ENCODE measurements around the gene MBNL3. TPM values are rescaled to one million over a fixed set of nuclear protein-coding genes. Genes with fewer than 3 reads are reported as not detected.

The MBNL3 gene
- polyA plus RNA-seq, 1 of the 3 experiments (the other 2 are of a cell fraction) = 0.21 TPM

DNA sequence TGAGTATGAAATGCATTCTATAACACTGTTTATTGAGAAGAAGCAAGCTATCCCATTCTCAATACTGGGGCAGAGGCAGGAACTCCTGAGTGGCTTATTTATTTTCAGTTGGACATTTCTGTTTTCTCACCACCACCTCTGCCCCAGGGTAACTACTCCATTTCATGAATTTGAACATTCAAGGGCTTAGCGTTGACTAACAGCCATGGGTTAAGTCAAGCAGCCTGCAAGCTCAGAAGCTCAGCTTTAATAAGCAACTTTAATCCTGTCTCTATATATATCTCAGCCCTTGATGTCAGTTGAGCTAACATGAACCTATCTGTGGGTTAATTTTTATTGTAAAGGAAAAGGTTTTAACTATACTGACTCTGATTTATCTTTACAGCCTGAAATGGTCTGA is 93.8 kb downstream of the MBNL3 start:
- Histone ChIP-seq H2AFZ (ENCODE audit: low read depth) (no peak overlapping the region), H3K9me2 (no peaks in the 10 kb centered on the region), H3K4me3 (ENCODE audit: low read depth in 2 of 2, low read length in 1 of 2) (no peak overlapping the region), H3F3A (replicated peaks; ENCODE audit: insufficient read depth) (peaks cover 3% of the 10 kb centered on the region), H3K27ac (ENCODE audit: low read depth in 2 of 2, low read length in 1 of 2) (no peak overlapping the region), H4K20me1 (ENCODE audit: insufficient read depth) (no peaks in the 10 kb centered on the region), H3K9me3 (no peaks in the 10 kb centered on the region), H3K9ac (no peak overlapping the region), H3K27me3 (ENCODE audit: insufficient read depth) (no peaks in the 10 kb centered on the region), H3K79me2 (ENCODE audit: insufficient read depth) (no peaks in the 10 kb centered on the region), H3K36me3 (replicated peaks in 1 of 2; ENCODE audit: control insufficient read depth in 1 of 2, insufficient read depth in 2 of 2, low read length in 1 of 2) (no peaks in the 10 kb centered on the region), H3K4me1 (ENCODE audit: control insufficient read depth in 1 of 2, insufficient read depth in 2 of 2, low read depth in 1 of 2, low read length in 1 of 2) (no peaks in the 10 kb centered on the region; a peak in 1 of 4 replicates), H3K4me2 (no peak overlapping the region)
- ChIA-PET CTCF (no interaction called here), POLR2A (no interaction called here)
- no peak for DNase-seq
- WGBS (ENCODE audit: low lambda C conversion rate) = 27% methylated on average over 1 of the region's 1 CpG
- TF ChIP-seq TCF12 (IDR thresholded peaks at IDR 0.05) (no peak), JUND (IDR thresholded peaks at IDR 0.05) (no peak), POLR2AphosphoS5 (IDR thresholded peaks at IDR 0.05; ENCODE audit: low read depth, low read length) (no peak), IRF3 (IDR thresholded peaks at IDR 0.05; ENCODE audit: low read depth, low read length) (no peak), EZH2phosphoT487 (IDR thresholded peaks at IDR 0.05; ENCODE audit: borderline replicate concordance, low read depth) (no peak), MXI1 (IDR thresholded peaks at IDR 0.05; ENCODE audit: low read depth, low read length) (no peak), TAF1 (IDR thresholded peaks at IDR 0.05; ENCODE audit: borderline replicate concordance, low read depth, low read length) (no peak)

GRCh38 chrX:132394591-132394990 is 94.2 kb downstream of the MBNL3 start:
- ChIA-PET CTCF (no interaction called here), POLR2A (no interaction called here)
- no peak for TF ChIP-seq NFIC (IDR thresholded peaks at IDR 0.05; ENCODE audit: borderline replicate concordance)
- Histone ChIP-seq H3K4me3 (ENCODE audit: low read depth in 2 of 2, low read length in 1 of 2) (no peak overlapping the region), H3K27me3 (ENCODE audit: insufficient read depth) (no peaks in the 10 kb centered on the region), H4K20me1 (ENCODE audit: insufficient read depth) (no peaks in the 10 kb centered on the region), H2AFZ (ENCODE audit: low read depth) (no peak overlapping the region), H3K9me3 (no peaks in the 10 kb centered on the region), H3K9me2 (no peaks in the 10 kb centered on the region), H3F3A (replicated peaks; ENCODE audit: insufficient read depth) (peaks cover 3% of the 10 kb centered on the region), H3K36me3 (replicated peaks in 1 of 2; ENCODE audit: control insufficient read depth in 1 of 2, insufficient read depth in 2 of 2, low read length in 1 of 2) (no peaks in the 10 kb centered on the region), H3K4me2 (no peak overlapping the region), H3K9ac (no peak overlapping the region), H3K79me2 (ENCODE audit: insufficient read depth) (no peaks in the 10 kb centered on the region), H3K4me1 (ENCODE audit: control insufficient read depth in 1 of 2, insufficient read depth in 2 of 2, low read depth in 1 of 2, low read length in 1 of 2) (no peaks in the 10 kb centered on the region; a peak in 1 of 4 replicates), H3K27ac (ENCODE audit: low read depth in 2 of 2, low read length in 1 of 2) (no peak overlapping the region)
- DNase-seq = no peak

DNA sequence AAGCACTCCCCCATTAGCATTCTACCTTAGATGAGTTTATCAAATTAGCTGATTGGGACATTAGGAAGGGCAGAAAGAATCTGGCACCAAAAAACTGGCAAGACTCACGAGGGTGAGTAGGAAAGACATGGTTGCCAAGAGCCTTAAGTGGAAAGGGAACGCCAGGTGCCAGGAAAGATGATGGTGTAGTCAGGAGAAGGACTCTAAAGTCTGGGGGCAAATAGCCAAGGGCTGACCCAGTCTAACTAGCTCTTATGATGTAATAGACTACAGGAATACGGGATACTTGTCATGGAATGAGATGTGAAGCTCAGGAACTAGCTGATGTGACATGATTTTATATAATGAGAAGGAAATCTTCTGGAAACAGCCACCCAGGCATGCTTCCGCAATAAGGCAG is 94.8 kb downstream of the MBNL3 start:
- no peaks in the 10 kb centered on the region; a peak in 1 of 4 replicates for H3K4me1 ChIP-seq (ENCODE audit: control insufficient read depth in 1 of 2, insufficient read depth in 2 of 2, low read depth in 1 of 2, low read length in 1 of 2)
- H3F3A ChIP-seq (replicated peaks; ENCODE audit: insufficient read depth) = peaks cover 3% of the 10 kb centered on the region
- no peak overlapping the region for H3K4me3 ChIP-seq (ENCODE audit: low read depth in 2 of 2, low read length in 1 of 2)
- no peaks in the 10 kb centered on the region for H3K9me2 ChIP-seq
- H2AFZ ChIP-seq (ENCODE audit: low read depth) = no peak overlapping the region
- no peak overlapping the region for H3K4me2 ChIP-seq
- H3K27me3 ChIP-seq (ENCODE audit: insufficient read depth) = no peaks in the 10 kb centered on the region
- H3K9me3 ChIP-seq = no peaks in the 10 kb centered on the region
- no peaks in the 10 kb centered on the region for H4K20me1 ChIP-seq (ENCODE audit: insufficient read depth)
- DNase-seq = no peak
- H3K27ac ChIP-seq (ENCODE audit: low read depth in 2 of 2, low read length in 1 of 2) = no peak overlapping the region
- ChIA-PET CTCF (no interaction called here), POLR2A (no interaction called here)
- no peaks in the 10 kb centered on the region for H3K36me3 ChIP-seq (replicated peaks in 1 of 2; ENCODE audit: control insufficient read depth in 1 of 2, insufficient read depth in 2 of 2, low read length in 1 of 2)
- H3K79me2 ChIP-seq (ENCODE audit: insufficient read depth) = no peaks in the 10 kb centered on the region
- WGBS (ENCODE audit: low lambda C conversion rate) = 48% methylated on average over 4 of the region's 4 CpGs
- no peak overlapping the region for H3K9ac ChIP-seq
- TF ChIP-seq, protein P1, sequence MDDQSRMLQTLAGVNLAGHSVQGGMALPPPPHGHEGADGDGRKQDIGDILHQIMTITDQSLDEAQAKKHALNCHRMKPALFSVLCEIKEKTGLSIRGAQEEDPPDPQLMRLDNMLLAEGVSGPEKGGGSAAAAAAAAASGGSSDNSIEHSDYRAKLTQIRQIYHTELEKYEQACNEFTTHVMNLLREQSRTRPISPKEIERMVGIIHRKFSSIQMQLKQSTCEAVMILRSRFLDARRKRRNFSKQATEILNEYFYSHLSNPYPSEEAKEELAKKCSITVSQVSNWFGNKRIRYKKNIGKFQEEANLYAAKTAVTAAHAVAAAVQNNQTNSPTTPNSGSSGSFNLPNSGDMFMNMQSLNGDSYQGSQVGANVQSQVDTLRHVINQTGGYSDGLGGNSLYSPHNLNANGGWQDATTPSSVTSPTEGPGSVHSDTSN (IDR thresholded peaks at IDR 0.05) = no peak
- TF ChIP-seq TEAD4 (IDR thresholded peaks at IDR 0.05; ENCODE audit: borderline replicate concordance, insufficient read depth) (no peak), TCF12 (IDR thresholded peaks at IDR 0.05) (no peak), RFX5 (IDR thresholded peaks at IDR 0.05; ENCODE audit: low read length) (no peak), SIN3A (IDR thresholded peaks at IDR 0.05; ENCODE audit: borderline replicate concordance, low read depth, low read length) (no peak), RAD21 (IDR thresholded peaks at IDR 0.05; ENCODE audit: low read length) (no peak), USF1 (IDR thresholded peaks at IDR 0.05; ENCODE audit: borderline replicate concordance, low read depth) (no peak), FOSL2 (IDR thresholded peaks at IDR 0.05; ENCODE audit: borderline replicate concordance, low read depth) (no peak), MXI1 (IDR thresholded peaks at IDR 0.05; ENCODE audit: low read depth, low read length) (no peak), FOXM1 (IDR thresholded peaks at IDR 0.05; ENCODE audit: low read depth) (no peak)
- TF ChIP-seq, protein P2, sequence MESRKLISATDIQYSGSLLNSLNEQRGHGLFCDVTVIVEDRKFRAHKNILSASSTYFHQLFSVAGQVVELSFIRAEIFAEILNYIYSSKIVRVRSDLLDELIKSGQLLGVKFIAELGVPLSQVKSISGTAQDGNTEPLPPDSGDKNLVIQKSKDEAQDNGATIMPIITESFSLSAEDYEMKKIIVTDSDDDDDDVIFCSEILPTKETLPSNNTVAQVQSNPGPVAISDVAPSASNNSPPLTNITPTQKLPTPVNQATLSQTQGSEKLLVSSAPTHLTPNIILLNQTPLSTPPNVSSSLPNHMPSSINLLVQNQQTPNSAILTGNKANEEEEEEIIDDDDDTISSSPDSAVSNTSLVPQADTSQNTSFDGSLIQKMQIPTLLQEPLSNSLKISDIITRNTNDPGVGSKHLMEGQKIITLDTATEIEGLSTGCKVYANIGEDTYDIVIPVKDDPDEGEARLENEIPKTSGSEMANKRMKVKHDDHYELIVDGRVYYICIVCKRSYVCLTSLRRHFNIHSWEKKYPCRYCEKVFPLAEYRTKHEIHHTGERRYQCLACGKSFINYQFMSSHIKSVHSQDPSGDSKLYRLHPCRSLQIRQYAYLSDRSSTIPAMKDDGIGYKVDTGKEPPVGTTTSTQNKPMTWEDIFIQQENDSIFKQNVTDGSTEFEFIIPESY (IDR thresholded peaks at IDR 0.05; ENCODE audit: borderline replicate concordance, low read depth) = no peak
- TF ChIP-seq, protein P3, sequence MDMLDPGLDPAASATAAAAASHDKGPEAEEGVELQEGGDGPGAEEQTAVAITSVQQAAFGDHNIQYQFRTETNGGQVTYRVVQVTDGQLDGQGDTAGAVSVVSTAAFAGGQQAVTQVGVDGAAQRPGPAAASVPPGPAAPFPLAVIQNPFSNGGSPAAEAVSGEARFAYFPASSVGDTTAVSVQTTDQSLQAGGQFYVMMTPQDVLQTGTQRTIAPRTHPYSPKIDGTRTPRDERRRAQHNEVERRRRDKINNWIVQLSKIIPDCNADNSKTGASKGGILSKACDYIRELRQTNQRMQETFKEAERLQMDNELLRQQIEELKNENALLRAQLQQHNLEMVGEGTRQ (IDR thresholded peaks at IDR 0.05; ENCODE audit: borderline replicate concordance, low read depth, low read length) = no peak
